Central memory CD8-positive, alpha-beta T cell (primary cell): ENCODE results near the gene EHD4.

Experiments
- ATAC-seq: fragments of 150-1000 bp; cut with Tn5 transposase; replicated peaks from 2 replicates; pipeline ENCODE4 v1.10.0; 2022; ENCODE audit warnings: mild to moderate bottlenecking, moderate FRiP score, moderate number of reproducible peaks; ENCODE audit not compliant: poor library complexity, severe bottlenecking; ENCODE audit errors: extremely low read depth
- DNase-seq, 2 donors: peaks; one replicate each; pipeline ENCODE4 v3.0.0; 2021; ENCODE audit warnings: low spot score in 2 of 2
- H3K27ac Mint-ChIP-seq: one replicate; pipeline ENCODE4 v1.8.0; 2022; ENCODE audit warnings: low read depth, mild to moderate bottlenecking, moderate library complexity, mixed read lengths
- H3K27me3 Mint-ChIP-seq: one replicate; pipeline ENCODE4 v1.8.0; 2022; ENCODE audit warnings: mixed read lengths
- H3K36me3 Mint-ChIP-seq: one replicate; pipeline ENCODE4 v1.8.0; 2022; ENCODE audit warnings: mild to moderate bottlenecking, moderate library complexity, mixed read lengths; ENCODE audit not compliant: insufficient read depth
- H3K4me1 Mint-ChIP-seq: one replicate; pipeline ENCODE4 v1.8.0; 2022; ENCODE audit warnings: mixed read lengths
- H3K4me3 Mint-ChIP-seq: one replicate; pipeline ENCODE4 v1.8.0; 2022; ENCODE audit warnings: mild to moderate bottlenecking, moderate library complexity, mixed read lengths
- H3K9me3 Mint-ChIP-seq: one replicate; pipeline ENCODE4 v1.8.0; 2022; ENCODE audit warnings: mixed read lengths

EHD4 gene

GRCh38 chr15:41992151-41992802, 19.9 kb upstream of the EHD4 start:
- DNase-seq (no peak), ATAC-seq (no peak)
- Mint-ChIP-seq H3K4me3 (no peak overlapping the region), H3K27me3 (no peaks in the 10 kb centered on the region), H3K27ac (no peak overlapping the region), H3K9me3 (no peaks in the 10 kb centered on the region), H3K4me1 (no peaks in the 10 kb centered on the region), H3K36me3 (peaks cover 2% of the 10 kb centered on the region)

GRCh38 chr15:41990691-41991090, 18.3 kb upstream of the EHD4 start:
- Mint-ChIP-seq H3K27me3 (no peaks in the 10 kb centered on the region), H3K36me3 (peaks cover 2% of the 10 kb centered on the region), H3K27ac (no peak overlapping the region), H3K9me3 (no peaks in the 10 kb centered on the region), H3K4me3 (no peak overlapping the region), H3K4me1 (no peaks in the 10 kb centered on the region)
- DNase-seq (no peak), ATAC-seq (no peak)

DNA sequence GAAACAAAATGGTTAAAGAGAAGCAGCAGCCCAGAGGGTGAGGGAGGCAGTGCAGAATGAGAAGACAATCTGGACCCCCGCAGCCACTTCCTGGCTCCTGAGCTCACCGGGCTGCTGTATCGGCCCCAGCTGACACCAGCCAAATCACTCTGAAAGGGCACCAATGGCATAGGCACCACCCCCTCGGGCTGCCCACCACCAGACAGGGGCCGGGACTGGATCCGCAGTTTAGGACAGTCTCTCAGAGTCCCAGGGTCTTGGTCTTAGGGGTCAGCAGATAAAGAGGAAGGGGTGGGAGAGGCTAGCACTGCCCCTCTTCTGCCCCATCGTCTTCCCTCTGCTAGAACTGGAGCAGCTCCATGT, 17.9 kb upstream of the EHD4 start:
- H3K4me1 Mint-ChIP-seq = no peaks in the 10 kb centered on the region
- no peak for DNase-seq
- peaks cover 4% of the 10 kb centered on the region for H3K36me3 Mint-ChIP-seq
- no peak overlapping the region for H3K27ac Mint-ChIP-seq
- no peak for ATAC-seq
- H3K9me3 Mint-ChIP-seq = no peaks in the 10 kb centered on the region
- H3K4me3 Mint-ChIP-seq = no peak overlapping the region
- H3K27me3 Mint-ChIP-seq = no peaks in the 10 kb centered on the region

GRCh38 chr15:41989573-41990242, 17.4 kb upstream of the EHD4 start:
- peak; percentile 68 for ATAC-seq
- no peaks in the 10 kb centered on the region for H3K9me3 Mint-ChIP-seq

GRCh38 chr15:41988896-41989572, 16.7 kb upstream of the EHD4 start:
- Mint-ChIP-seq H3K27me3 (no peaks in the 10 kb centered on the region), H3K36me3 (peaks cover 4% of the 10 kb centered on the region), H3K27ac (no peak overlapping the region), H3K4me3 (no peak overlapping the region), H3K4me1 (no peaks in the 10 kb centered on the region), H3K9me3 (no peaks in the 10 kb centered on the region)
- DNase-seq = no peak
- ATAC-seq = no peak

More at GRCh38 chr15:41989573-41990242, 17.4 kb upstream of the EHD4 start:
- Mint-ChIP-seq H3K4me3 (no peak overlapping the region), H3K27me3 (no peaks in the 10 kb centered on the region), H3K36me3 (peaks cover 4% of the 10 kb centered on the region), H3K27ac (no peak overlapping the region), H3K4me1 (no peaks in the 10 kb centered on the region)
- peak; percentile 71 to 84 for DNase-seq

DNA sequence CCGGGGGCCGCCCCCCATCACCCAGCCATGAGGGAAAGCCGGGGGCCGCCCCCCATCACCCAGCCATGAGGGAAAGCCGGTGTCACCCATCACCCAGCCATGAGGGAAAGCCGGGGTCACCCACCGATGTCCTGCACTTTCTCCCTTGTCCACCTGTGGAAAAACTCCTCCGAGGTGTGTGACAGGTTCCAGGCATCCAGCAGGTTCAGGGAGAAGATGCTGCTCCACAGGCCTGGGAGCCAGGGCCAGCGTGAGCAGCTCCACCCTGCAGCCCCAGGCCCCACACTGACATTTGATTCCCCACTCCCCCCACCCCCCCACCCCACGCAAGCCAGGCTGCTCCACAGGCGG, 15.5 kb upstream of the EHD4 start:
- H3K4me1 Mint-ChIP-seq = no peaks in the 10 kb centered on the region
- DNase-seq (no peak), ATAC-seq (no peak)
- no peaks in the 10 kb centered on the region for H3K9me3 Mint-ChIP-seq
- H3K27me3 Mint-ChIP-seq = no peaks in the 10 kb centered on the region
- no peak overlapping the region for H3K27ac Mint-ChIP-seq
- H3K36me3 Mint-ChIP-seq = peaks cover 4% of the 10 kb centered on the region
- no peak overlapping the region for H3K4me3 Mint-ChIP-seq

DNA sequence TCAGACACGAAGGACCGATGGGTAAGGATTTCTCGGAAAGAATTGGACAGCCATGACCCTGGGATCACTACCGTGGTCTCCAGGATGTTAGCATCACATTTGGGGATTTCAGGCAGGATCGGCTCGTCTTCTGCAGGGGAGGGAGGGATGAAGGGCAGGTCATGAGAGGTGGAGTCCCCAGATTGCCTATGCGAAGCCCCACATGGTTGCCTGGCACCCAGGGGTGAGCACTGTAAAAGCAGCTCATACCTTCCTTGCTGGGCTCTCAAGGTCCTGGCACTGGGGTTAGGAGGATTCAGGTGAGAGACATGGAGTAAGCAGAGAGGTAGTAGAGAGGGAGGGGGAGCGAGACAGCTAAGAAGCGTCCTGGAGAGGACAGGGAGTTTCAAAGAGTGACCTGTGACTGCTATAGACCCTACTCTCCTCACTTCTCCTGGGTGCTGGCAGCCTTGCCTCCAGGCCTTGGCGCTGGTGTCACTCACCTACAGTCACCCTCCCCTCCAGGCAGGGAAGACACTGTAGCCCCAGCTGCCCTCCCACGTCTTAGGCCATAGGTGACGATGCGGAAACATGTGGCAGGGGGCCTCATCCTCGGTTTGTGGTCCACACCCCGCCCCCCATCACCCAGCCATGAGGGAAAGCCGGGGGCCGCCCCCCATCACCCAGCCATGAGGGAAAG, 15.0 kb upstream of the EHD4 start:
- peaks cover 4% of the 10 kb centered on the region for H3K36me3 Mint-ChIP-seq
- ATAC-seq (no peak), DNase-seq (no peak)
- no peaks in the 10 kb centered on the region for H3K9me3 Mint-ChIP-seq
- H3K4me3 Mint-ChIP-seq = no peak overlapping the region
- H3K27me3 Mint-ChIP-seq = no peaks in the 10 kb centered on the region
- H3K4me1 Mint-ChIP-seq = no peaks in the 10 kb centered on the region
- H3K27ac Mint-ChIP-seq = no peak overlapping the region

- Mint-ChIP-seq H3K36me3 (peaks cover 4% of the 10 kb centered on the region), H3K4me1 (no peaks in the 10 kb centered on the region), H3K27ac (no peak overlapping the region), H3K9me3 (no peaks in the 10 kb centered on the region), H3K27me3 (no peaks in the 10 kb centered on the region), H3K4me3 (no peak overlapping the region)
- no peak for ATAC-seq
- no peak for DNase-seq
These were observed 13.1 kb upstream of the EHD4 start for GRCh38 chr15:41985236-41986160.

DNA sequence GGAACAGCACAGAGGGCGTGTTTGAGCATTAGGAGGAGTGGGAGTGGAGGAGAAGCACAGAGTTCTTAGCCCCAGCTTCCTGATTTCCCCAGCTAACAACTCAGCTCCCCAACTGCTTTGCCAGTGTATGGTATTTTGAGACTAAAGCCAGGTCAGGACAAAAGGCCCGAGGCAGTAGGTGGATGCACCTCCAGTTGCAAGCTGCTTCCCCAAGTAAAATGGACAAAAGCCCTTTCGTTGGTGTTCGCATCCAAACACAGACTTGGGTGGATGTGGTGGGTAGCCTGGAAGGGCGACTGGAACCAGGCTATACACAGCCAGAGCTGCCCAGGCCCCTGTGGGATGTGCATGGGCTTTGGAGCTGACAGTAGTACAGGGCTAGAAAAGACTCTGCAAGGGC, 12.3 kb upstream of the EHD4 start:
- Mint-ChIP-seq H3K36me3 (peaks cover 4% of the 10 kb centered on the region), H3K27ac (no peak overlapping the region), H3K4me3 (no peak overlapping the region), H3K27me3 (no peaks in the 10 kb centered on the region), H3K9me3 (no peaks in the 10 kb centered on the region), H3K4me1 (no peaks in the 10 kb centered on the region)
- no peak for ATAC-seq
- DNase-seq = no peak

DNA sequence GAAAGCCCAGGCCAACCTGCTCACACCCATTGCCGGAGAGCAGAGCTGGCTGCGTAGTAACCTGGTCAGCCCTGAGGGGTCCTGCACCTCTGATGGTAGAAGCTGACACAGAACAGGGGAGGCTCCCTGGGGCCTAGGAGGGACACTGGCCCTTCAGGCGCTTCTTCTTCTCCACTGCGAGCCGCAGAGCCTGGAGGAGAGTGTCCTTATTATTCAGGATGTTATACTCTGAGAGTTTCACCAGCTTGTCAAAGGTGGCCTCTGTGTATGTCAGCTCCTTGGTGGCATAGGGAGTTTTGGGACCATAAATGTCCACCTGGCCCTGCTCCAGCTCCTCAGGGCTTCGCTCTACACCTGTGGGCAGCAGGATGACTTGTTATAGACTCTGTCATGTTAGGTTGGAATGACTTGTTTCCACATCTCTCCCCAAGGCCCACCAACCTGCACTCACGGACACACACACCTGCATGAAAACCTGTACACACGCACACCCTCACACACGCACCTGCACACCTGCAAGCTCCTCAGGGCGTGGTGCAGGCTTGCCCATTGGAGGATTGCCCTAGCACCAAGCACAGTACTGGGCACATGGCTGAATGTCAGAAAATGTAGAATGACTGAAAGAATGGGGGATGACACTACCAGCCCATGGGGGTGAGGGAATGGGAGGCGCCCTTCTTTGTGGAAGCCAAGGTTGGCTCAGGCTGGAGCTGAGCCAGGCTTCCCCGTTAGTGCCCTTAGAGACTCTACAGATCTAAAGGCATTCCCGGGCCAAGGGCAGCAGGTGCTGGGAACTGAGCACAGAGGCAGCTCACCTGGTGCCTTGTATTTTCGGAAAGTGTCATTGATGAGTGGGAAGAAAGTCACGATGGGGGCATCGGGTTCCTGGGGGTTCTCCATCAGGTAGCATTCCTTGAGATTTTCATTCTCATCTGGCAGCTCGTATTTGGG, 11.5 kb upstream of the EHD4 start:
- no peak for ATAC-seq
- no peaks in the 10 kb centered on the region for H3K9me3 Mint-ChIP-seq
- no peak overlapping the region for H3K27ac Mint-ChIP-seq
- H3K27me3 Mint-ChIP-seq = no peaks in the 10 kb centered on the region
- DNase-seq = no peak
- no peak overlapping the region for H3K4me3 Mint-ChIP-seq
- H3K4me1 Mint-ChIP-seq = no peaks in the 10 kb centered on the region
- H3K36me3 Mint-ChIP-seq = peaks cover 3% of the 10 kb centered on the region

GRCh38 chr15:41983221-41983620, 10.9 kb upstream of the EHD4 start:
- ATAC-seq = no peak
- Mint-ChIP-seq H3K27ac (no peak overlapping the region), H3K4me3 (no peak overlapping the region), H3K9me3 (no peaks in the 10 kb centered on the region), H3K27me3 (no peaks in the 10 kb centered on the region), H3K36me3 (peaks cover 3% of the 10 kb centered on the region), H3K4me1 (no peaks in the 10 kb centered on the region)
- no peak for DNase-seq
